ENCODE data around the gene MDGA2. TPM values are rescaled to one million over a fixed set of nuclear protein-coding genes. Genes with fewer than 3 reads are reported as not detected.
"Not testable (repeated sequence)": the region's sequence is repeated elsewhere in the genome, so short reads cannot be mapped to it uniquely, and the experiment has no call there.

The MDGA2 gene
- total RNA-seq, 1 experiment from 2014 or later = 10.5 TPM

- no peak for DNase-seq (ENCODE audit: low read depth, low spot score)
- in situ Hi-C loops (cut with HindIII; ENCODE audit: low pct_unique_long_range_greater_than_20kb, low sequenced_read_pairs) = no loop called here
These were observed 374.6 kb downstream of the MDGA2 start for GRCh38 chr14:47300796-47301195.

- DNase-seq (ENCODE audit: low read depth, low spot score) = no peak
- in situ Hi-C loops (cut with HindIII; ENCODE audit: low pct_unique_long_range_greater_than_20kb, low sequenced_read_pairs) = no loop called here
These were observed 378.0 kb downstream of the MDGA2 start for GRCh38 chr14:47297374-47297773.

GRCh38 chr14:47284283-47284682 lies 391.1 kb downstream of the MDGA2 start:
- no peak for DNase-seq (ENCODE audit: low read depth, low spot score)
- in situ Hi-C loops (cut with HindIII; ENCODE audit: low pct_unique_long_range_greater_than_20kb, low sequenced_read_pairs) = no loop called here

GRCh38 chr14:47281761-47282160 lies 393.6 kb downstream of the MDGA2 start:
- DNase-seq (ENCODE audit: low read depth, low spot score); in situ Hi-C loops (cut with HindIII; ENCODE audit: low pct_unique_long_range_greater_than_20kb, low sequenced_read_pairs): not testable (repeated sequence)

DNA sequence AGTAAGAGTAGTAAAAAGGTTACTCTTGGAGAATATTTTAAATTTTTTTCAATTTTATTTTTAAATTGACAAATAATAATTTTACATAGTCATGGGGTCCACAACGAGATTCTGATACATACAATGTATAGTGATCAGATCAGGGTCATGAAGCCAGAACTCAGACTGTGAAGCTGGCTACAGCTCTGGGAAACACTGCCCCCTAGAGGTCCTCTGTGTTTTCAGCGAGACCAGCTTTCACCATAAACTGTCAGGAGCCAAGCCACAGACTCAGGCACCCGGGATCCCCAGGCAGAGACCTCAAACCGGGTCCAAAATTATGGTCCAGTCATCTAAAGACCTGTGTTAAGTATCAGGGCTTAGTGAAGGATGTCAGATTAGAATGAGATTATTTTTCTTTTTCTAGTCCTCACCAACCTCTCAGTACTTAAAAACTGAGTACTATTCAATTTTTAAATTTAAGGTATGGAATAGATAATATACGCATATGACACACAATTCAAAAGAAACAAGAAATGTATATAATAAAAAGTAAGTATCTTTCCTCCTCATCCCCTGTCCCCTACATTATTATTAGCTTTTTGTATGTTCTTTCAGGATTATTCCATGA lies 397.1 kb downstream of the MDGA2 start:
- peak; percentile 78 for DNase-seq (ENCODE audit: low read depth, low spot score)
- in situ Hi-C loops (cut with HindIII; ENCODE audit: low pct_unique_long_range_greater_than_20kb, low sequenced_read_pairs) = no loop called here

GRCh38 chr14:47277703-47278102 lies 397.7 kb downstream of the MDGA2 start:
- DNase-seq (ENCODE audit: low read depth, low spot score) = peak; percentile 6
- in situ Hi-C loops (cut with HindIII; ENCODE audit: low pct_unique_long_range_greater_than_20kb, low sequenced_read_pairs) = no loop called here

DNA sequence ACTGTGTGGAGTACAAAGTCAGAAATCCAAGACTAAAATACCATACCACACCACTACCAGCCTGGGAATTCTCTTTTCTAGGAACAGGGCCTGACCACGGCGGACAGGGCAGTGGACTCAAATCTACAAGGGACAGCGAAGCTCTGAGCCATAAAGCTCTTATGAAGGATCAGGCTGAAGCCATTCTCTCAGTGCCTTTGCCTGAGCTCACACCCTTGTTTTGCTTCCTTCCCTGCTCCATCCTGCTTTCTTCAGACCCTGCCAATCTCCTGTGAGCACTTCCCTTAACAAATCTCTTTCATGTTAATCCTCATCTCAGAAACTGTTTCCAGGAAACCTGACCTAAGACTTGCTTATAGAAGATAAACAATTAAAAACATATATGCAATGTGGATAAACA lies 398.5 kb downstream of the MDGA2 start:
- DNase-seq (ENCODE audit: low read depth, low spot score) = no peak
- in situ Hi-C loops (cut with HindIII; ENCODE audit: low pct_unique_long_range_greater_than_20kb, low sequenced_read_pairs) = no loop called here

GRCh38 chr14:47273939-47274338 lies 401.5 kb downstream of the MDGA2 start:
- DNase-seq (ENCODE audit: low read depth, low spot score) = no peak
- in situ Hi-C loops (cut with HindIII; ENCODE audit: low pct_unique_long_range_greater_than_20kb, low sequenced_read_pairs) = no loop called here

- in situ Hi-C loops (cut with HindIII; ENCODE audit: low pct_unique_long_range_greater_than_20kb, low sequenced_read_pairs) = no loop called here
- DNase-seq (ENCODE audit: low read depth, low spot score) = peak; percentile 79
These were observed 404.7 kb downstream of the MDGA2 start for GRCh38 chr14:47270715-47271114.

GRCh38 chr14:47269756-47270492 lies 405.5 kb downstream of the MDGA2 start:
- in situ Hi-C loops (cut with HindIII; ENCODE audit: low pct_unique_long_range_greater_than_20kb, low sequenced_read_pairs) = no loop called here
- DNase-seq (ENCODE audit: low read depth, low spot score) = peak; percentile 37

- in situ Hi-C loops (cut with HindIII; ENCODE audit: low pct_unique_long_range_greater_than_20kb, low sequenced_read_pairs) = no loop called here
- no peak for DNase-seq (ENCODE audit: low read depth, low spot score)
These were observed 410.6 kb downstream of the MDGA2 start for GRCh38 chr14:47264842-47265241.

GRCh38 chr14:47262801-47263200 lies 412.6 kb downstream of the MDGA2 start:
- DNase-seq (ENCODE audit: low read depth, low spot score) = no peak
- in situ Hi-C loops (cut with HindIII; ENCODE audit: low pct_unique_long_range_greater_than_20kb, low sequenced_read_pairs) = no loop called here

- in situ Hi-C loops (cut with HindIII; ENCODE audit: low pct_unique_long_range_greater_than_20kb, low sequenced_read_pairs) = no loop called here
- DNase-seq (ENCODE audit: low read depth, low spot score) = no peak
These were observed 414.1 kb downstream of the MDGA2 start for GRCh38 chr14:47261350-47261749.

DNA sequence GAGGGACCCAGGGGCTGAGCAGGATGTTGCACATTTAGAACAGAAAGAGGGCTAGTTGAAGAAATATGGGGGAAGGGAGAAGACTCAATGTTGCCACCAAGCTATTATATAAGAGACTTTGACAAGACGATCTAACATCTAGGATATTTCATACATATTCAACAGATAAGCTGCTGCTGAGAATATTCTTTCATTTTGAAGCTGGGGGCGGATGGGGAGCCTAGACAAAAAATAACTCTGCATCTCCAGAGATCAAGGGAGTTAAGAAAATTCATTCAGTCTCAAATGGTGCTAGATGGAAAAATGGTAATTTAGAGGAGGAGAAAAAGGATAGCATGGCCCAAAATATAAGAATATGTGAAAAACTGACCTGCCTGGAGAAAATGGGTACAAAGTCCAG lies 415.6 kb downstream of the MDGA2 start:
- in situ Hi-C loops (cut with HindIII; ENCODE audit: low pct_unique_long_range_greater_than_20kb, low sequenced_read_pairs) = no loop called here

GRCh38 chr14:47257013-47257412 lies 418.4 kb downstream of the MDGA2 start:
- in situ Hi-C loops (cut with HindIII; ENCODE audit: low pct_unique_long_range_greater_than_20kb, low sequenced_read_pairs) = no loop called here
- no peak for DNase-seq (ENCODE audit: low read depth, low spot score)

More for the DNA sequence above, 415.6 kb downstream of the MDGA2 start:
- DNase-seq (ENCODE audit: low read depth, low spot score) = no peak

- no peak for DNase-seq (ENCODE audit: low read depth, low spot score)
- in situ Hi-C loops (cut with HindIII; ENCODE audit: low pct_unique_long_range_greater_than_20kb, low sequenced_read_pairs) = no loop called here
These were observed 422.6 kb downstream of the MDGA2 start for GRCh38 chr14:47252802-47253201.

DNA sequence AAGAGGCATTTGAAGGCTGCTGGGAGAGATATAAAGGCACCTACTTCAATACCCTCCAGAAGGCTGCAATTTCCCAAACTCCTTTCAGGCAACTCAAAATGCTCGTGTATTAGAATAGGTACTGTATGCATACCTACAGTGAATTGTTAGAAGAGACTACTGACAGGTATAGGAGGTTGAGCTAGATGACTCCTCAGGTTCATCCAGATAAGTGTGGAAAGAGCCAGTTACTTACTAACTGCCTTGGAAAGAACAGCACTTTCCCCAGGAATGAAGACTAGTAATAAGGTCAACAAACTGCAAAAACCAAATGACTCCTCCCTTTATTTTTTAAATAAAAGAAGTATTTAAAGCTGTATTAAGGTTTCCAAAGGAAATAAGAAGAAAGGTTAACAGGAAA lies 429.0 kb downstream of the MDGA2 start:
- in situ Hi-C loops (cut with HindIII; ENCODE audit: low pct_unique_long_range_greater_than_20kb, low sequenced_read_pairs) = no loop called here
- no peak for DNase-seq (ENCODE audit: low read depth, low spot score)

GRCh38 chr14:47242579-47242978 lies 432.8 kb downstream of the MDGA2 start:
- DNase-seq (ENCODE audit: low read depth, low spot score); in situ Hi-C loops (cut with HindIII; ENCODE audit: low pct_unique_long_range_greater_than_20kb, low sequenced_read_pairs): not testable (repeated sequence)

DNA sequence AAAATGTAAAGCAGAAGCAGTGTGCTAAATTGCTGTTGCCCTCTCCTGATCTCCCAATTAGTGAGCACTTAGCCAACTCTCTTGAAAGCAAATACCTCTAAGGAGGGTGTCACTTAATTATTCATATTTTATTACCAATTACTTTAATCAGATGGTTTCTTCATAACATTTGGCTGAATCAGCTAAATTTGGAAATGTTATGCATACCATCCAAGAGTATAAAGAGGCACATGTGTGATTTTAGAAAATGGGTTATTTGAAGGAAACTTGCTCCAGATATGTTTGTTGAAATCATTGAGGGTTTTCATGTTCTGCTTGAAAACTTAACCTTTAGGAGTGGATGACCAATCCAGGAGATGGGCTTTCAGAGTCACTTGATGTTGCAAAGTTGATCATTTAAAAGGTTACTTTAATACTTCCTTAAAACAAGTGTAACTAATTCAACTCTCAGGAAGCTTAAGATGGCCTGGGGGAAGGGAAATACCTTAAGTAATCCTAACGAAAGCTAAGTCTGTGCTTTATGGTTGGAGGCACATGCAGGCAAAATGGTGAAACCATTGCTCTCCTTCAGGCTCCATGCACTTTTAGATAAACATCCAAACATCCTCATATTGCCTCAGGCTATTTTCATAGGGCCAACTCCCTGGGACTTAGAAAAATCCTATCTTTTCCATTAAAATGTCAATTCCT lies 434.5 kb downstream of the MDGA2 start:
- peak; percentile 7 for DNase-seq (ENCODE audit: low read depth, low spot score)
- in situ Hi-C loops (cut with HindIII; ENCODE audit: low pct_unique_long_range_greater_than_20kb, low sequenced_read_pairs) = no loop called here

Data from SK-MEL-5 (cell line).